Caco-2 (cell line): Measurements from ENCODE around the gene TMEM19. TPM values are rescaled to one million over a fixed set of nuclear protein-coding genes. Genes with fewer than 3 reads are reported as not detected.

ENCODE experiments used
- BruUV-seq: library from RNA; stranded (reverse); fragments of 400-500 nt; replicated peaks from 2 replicates; lab custom pipeline; 2021; lab: Mats Ljungman, UMichigan
- CTCF ChIA-PET: fragments of 300-600 bp; sonication (Branson Sonifier 250); formaldehyde crosslinking; loops from one replicate; lab custom pipeline; 2022; ENCODE audit warnings: antibody characterized with exemption; lab: Charles Lee
- POLR2A ChIA-PET: fragments of 300-600 bp; sonication (Branson Sonifier 250); formaldehyde crosslinking; loops from one replicate; lab custom pipeline; 2022; ENCODE audit warnings: antibody characterized with exemption; lab: Charles Lee
- DNase-seq, 2 experiments: peaks; one replicate each; pipeline versions ENCODE4 v3.0.0 to v3.0.0-alpha.2; 2020 to 2022
- H3K27me3 ChIP-seq: replicated peaks from 2 replicates; pipeline ENCODE4 v1.6.0; 2011; ENCODE audit warnings: low read length; ENCODE audit not compliant: control insufficient read depth, insufficient read depth
- H3K36me3 ChIP-seq: 2 replicates; pipeline ENCODE4 v1.5.1; 2011; ENCODE audit warnings: low read length; ENCODE audit not compliant: control insufficient read depth, insufficient read depth
- H3K4me1 ChIP-seq: fragments of 250-450 bp; sonication (Bioruptor Pico); 2 replicates; pipeline ENCODE4 v1.5.1; 2020; ENCODE audit warnings: mild to moderate bottlenecking
- H3K4me3 ChIP-seq: 2 replicates; pipeline ENCODE4 v1.5.1; 2011; ENCODE audit warnings: low read depth, mild to moderate bottlenecking, control low read depth, low read length
- H3K9me3 ChIP-seq: fragments of 250-450 bp; sonication (Bioruptor Pico); 2 replicates; pipeline ENCODE4 v1.5.1; 2020; ENCODE audit warnings: mild to moderate bottlenecking, moderate library complexity
- H3K27ac Mint-ChIP-seq: one replicate; pipeline ENCODE4 v1.8.0; 2022; ENCODE audit warnings: mixed read lengths; ENCODE audit not compliant: unreplicated experiment
- H3K27me3 Mint-ChIP-seq: one replicate; pipeline ENCODE4 v1.8.0; 2022; ENCODE audit warnings: mixed read lengths; ENCODE audit not compliant: insufficient read depth, unreplicated experiment
- H3K36me3 Mint-ChIP-seq: one replicate; pipeline ENCODE4 v1.8.0; 2022; ENCODE audit warnings: mild to moderate bottlenecking, mixed read lengths; ENCODE audit not compliant: insufficient read depth, unreplicated experiment
- H3K4me1 Mint-ChIP-seq: one replicate; pipeline ENCODE4 v1.8.0; 2022; ENCODE audit warnings: low read depth, mixed read lengths; ENCODE audit not compliant: unreplicated experiment
- H3K4me3 Mint-ChIP-seq: one replicate; pipeline ENCODE4 v1.8.0; 2022; ENCODE audit warnings: mild to moderate bottlenecking, moderate library complexity, mixed read lengths; ENCODE audit not compliant: unreplicated experiment
- H3K9me3 Mint-ChIP-seq: one replicate; pipeline ENCODE4 v1.8.0; 2022; ENCODE audit warnings: mixed read lengths; ENCODE audit not compliant: unreplicated experiment
- intact Hi-C: fragments of 100-400 bp; cut with micrococcal nuclease; formaldehyde crosslinking; loops from one replicate; pipeline ENCODE4 v1.10.0; 2022; ENCODE audit not compliant: unreplicated experiment
- total RNA-seq: library from RNA; stranded (reverse); gene quantifications from 2 replicates; pipeline ENCODE4 v1.2.3, GENCODE V29; 2022
- TF ChIP-seq, protein P1 (sequence below), 2 experiments: fragments of 200-600 bp in 1 of 2; IDR thresholded peaks; 1 replicate in 1 of 2; 2 replicates in 1 of 2; pipeline versions ENCODE4 v1.5.1 to v1.8.0; 2011 to 2022; ENCODE audit warnings: antibody characterized with exemption in 1 of 2, control low read depth in 1 of 2, inconsistent platforms in 1 of 2, low read depth in 1 of 2, low read length in 1 of 2, mild to moderate bottlenecking in 1 of 2, moderate library complexity in 1 of 2; ENCODE audit not compliant: insufficient read depth in 1 of 2, severe bottlenecking in 1 of 2, unreplicated experiment in 1 of 2

Gene TMEM19
- total RNA-seq, 1 experiment from 2014 or later = 24.2 TPM

DNA sequence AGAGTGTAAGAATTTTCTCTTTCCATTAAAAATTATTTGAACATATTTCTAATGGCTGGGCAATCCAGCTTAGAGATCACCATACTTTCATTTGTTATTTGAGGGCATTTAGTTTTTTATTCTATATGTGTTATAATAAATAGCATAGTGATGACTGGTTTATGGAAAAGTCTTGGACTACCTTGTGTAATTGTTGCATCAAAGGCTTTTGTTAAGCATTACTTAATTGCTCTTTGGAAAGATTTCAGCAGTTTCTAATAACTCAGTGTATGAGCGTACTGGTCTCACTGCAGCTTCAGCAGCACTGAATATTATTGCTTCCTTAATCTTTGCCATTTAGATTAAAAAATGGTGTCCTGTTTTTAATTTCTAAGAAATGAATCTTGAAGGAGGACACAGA is 22.8 kb downstream of the TMEM19 start:
- H3K27me3 Mint-ChIP-seq = no peaks in the 10 kb centered on the region
- H3K4me3 Mint-ChIP-seq = no peak overlapping the region
- Histone ChIP-seq H3K9me3 (no peaks in the 10 kb centered on the region), H3K4me3 (no peak overlapping the region), H3K36me3 (no peaks in the 10 kb centered on the region), H3K27me3 (no peaks in the 10 kb centered on the region), H3K4me1 (peaks cover 12% of the 10 kb centered on the region)
- ChIA-PET CTCF (no interaction called here), POLR2A (interaction anchor here (0.6 kb wide), 2 partner anchors 21 to 46 kb away, joined by 3 read pairs; partner anchors contain the start of gene RAB21)
- DNase-seq = no peak
- H3K36me3 Mint-ChIP-seq = peaks cover 11% of the 10 kb centered on the region
- peaks cover 22% of the 10 kb centered on the region for H3K9me3 Mint-ChIP-seq
- intact Hi-C loops = no loop called here
- no peak overlapping the region for H3K27ac Mint-ChIP-seq
- TF ChIP-seq, protein P1, sequence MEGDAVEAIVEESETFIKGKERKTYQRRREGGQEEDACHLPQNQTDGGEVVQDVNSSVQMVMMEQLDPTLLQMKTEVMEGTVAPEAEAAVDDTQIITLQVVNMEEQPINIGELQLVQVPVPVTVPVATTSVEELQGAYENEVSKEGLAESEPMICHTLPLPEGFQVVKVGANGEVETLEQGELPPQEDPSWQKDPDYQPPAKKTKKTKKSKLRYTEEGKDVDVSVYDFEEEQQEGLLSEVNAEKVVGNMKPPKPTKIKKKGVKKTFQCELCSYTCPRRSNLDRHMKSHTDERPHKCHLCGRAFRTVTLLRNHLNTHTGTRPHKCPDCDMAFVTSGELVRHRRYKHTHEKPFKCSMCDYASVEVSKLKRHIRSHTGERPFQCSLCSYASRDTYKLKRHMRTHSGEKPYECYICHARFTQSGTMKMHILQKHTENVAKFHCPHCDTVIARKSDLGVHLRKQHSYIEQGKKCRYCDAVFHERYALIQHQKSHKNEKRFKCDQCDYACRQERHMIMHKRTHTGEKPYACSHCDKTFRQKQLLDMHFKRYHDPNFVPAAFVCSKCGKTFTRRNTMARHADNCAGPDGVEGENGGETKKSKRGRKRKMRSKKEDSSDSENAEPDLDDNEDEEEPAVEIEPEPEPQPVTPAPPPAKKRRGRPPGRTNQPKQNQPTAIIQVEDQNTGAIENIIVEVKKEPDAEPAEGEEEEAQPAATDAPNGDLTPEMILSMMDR (IDR thresholded peaks at IDR 0.05; ENCODE audit: insufficient read depth in 1 of 2, low read depth in 1 of 2, low read length in 1 of 2, severe bottlenecking in 1 of 2, unreplicated experiment in 1 of 2) = no peak
- peaks cover 17% of the 10 kb centered on the region for H3K4me1 Mint-ChIP-seq
- BruUV-seq = no TSS peak

DNA sequence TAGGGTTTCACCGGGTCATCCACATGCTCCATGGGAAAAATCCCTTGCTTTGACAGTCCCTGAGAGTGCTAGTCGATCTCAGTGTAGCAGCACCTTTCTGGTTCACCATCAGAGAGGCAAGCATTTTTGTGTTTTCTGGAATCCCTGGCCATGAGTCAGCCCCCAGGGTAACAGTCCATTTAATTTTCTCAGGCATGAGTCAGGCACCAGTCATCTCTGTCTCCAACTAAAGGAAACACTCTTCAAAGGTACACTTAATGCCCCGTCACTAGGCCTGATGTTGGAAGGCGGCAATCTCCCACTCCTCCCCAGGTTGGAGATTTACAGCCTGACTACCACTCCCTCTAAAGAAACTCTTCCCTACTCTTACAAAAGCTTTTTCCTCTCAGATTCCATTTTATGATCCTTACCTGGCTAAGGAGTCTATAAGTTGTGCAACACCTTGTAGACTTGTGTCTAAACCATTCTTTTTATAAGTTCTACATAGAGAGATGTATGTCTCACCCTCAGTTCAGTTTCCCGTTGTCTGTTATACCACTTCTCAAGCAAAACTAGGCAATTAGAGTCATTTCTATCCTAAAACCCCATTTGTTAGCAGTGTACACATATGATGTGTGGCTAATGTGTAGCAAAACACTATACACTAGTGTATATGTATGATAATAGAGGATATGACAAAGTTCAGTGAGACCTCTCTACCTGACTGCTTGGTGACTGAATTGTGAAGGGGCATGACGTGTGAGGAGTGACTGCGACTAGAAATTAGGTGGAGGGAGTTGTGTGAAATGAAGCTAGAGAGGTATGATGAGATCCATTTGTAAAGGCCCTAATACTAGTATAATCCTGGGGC is 24.6 kb downstream of the TMEM19 start:
- BruUV-seq = no TSS peak
- TF ChIP-seq, protein P1 (IDR thresholded peaks at IDR 0.05; ENCODE audit: insufficient read depth in 1 of 2, low read depth in 1 of 2, low read length in 1 of 2, severe bottlenecking in 1 of 2, unreplicated experiment in 1 of 2) = no peak
- Histone ChIP-seq H3K27me3 (no peaks in the 10 kb centered on the region), H3K36me3 (no peaks in the 10 kb centered on the region), H3K9me3 (no peaks in the 10 kb centered on the region), H3K4me1 (peaks cover 12% of the 10 kb centered on the region), H3K4me3 (no peak overlapping the region)
- Mint-ChIP-seq H3K27me3 (no peaks in the 10 kb centered on the region), H3K4me1 (peaks cover 17% of the 10 kb centered on the region), H3K27ac (peak overlapping the region; percentile 46), H3K9me3 (peaks cover 25% of the 10 kb centered on the region), H3K36me3 (peaks cover 5% of the 10 kb centered on the region), H3K4me3 (peak overlapping the region; percentile 2)
- ChIA-PET POLR2A (no interaction called here), CTCF (interaction anchor here (1.0 kb wide), 1 partner anchor 44 kb away, joined by 3 read pairs; the partner anchor contains the start of gene RAB21)
- intact Hi-C loops = loop anchor here (2.0 kb wide), 1 partner anchor 24 kb away; the partner anchor contains the start of gene TMEM19
- DNase-seq = peak; percentile 47 to 53

DNA sequence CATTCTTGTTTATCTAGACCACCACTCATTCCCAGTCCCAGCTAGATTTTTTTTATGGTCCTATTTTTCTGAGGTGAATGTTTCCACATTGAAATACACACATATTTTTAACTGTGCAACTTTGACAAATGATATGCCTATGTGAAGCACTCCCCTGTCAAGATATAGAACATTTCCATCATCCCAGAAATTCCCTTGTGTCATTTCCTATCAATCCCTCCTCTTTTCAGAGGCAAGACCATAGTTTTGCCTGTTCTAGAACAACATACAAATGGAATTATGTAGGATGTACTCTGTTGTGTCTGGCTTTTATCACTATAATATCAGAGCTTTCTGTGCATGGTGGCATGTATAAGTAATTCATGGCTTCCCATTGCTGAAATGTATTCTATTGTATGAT is 32.7 kb downstream of the TMEM19 start:
- no peak overlapping the region for H3K4me3 ChIP-seq
- DNase-seq = no peak
- H3K4me1 ChIP-seq = no peaks in the 10 kb centered on the region
- Mint-ChIP-seq H3K4me3 (no peak overlapping the region), H3K36me3 (no peaks in the 10 kb centered on the region), H3K27ac (no peak overlapping the region), H3K4me1 (peaks cover 6% of the 10 kb centered on the region), H3K9me3 (peaks cover 4% of the 10 kb centered on the region), H3K27me3 (peaks cover 2% of the 10 kb centered on the region)
- no peaks in the 10 kb centered on the region for H3K27me3 ChIP-seq
- intact Hi-C loops = no loop called here
- POLR2A ChIA-PET = interaction anchor here (0.5 kb wide), 1 partner anchor 156 kb away, joined by 5 read pairs; no protein-coding TSS in a partner anchor
- no peaks in the 10 kb centered on the region for H3K36me3 ChIP-seq
- BruUV-seq = no TSS peak
- no peaks in the 10 kb centered on the region for H3K9me3 ChIP-seq
- TF ChIP-seq, protein P1 (IDR thresholded peaks at IDR 0.05; ENCODE audit: insufficient read depth in 1 of 2, low read depth in 1 of 2, low read length in 1 of 2, severe bottlenecking in 1 of 2, unreplicated experiment in 1 of 2) = no peak
- CTCF ChIA-PET = no interaction called here
